Neural progenitor cell (in vitro differentiated cells): Measurements from ENCODE around the gene ANTXRL.
"Not testable (repeated sequence)": the region's sequence is repeated elsewhere in the genome, so short reads cannot be mapped to it uniquely, and the experiment has no call there.

Experiments used
- CTCF ChIP-seq: fragments of 200-600 bp; sonication (generic); IDR thresholded peaks from 2 replicates; pipeline ENCODE4 v1.5.1; 2017; ENCODE audit warnings: antibody characterized with exemption, mild to moderate bottlenecking
- EZH2 ChIP-seq: fragments of 200-600 bp; sonication (generic); IDR thresholded peaks from 2 replicates; pipeline ENCODE4 v1.6.1; 2017; ENCODE audit warnings: antibody characterized with exemption, mild to moderate bottlenecking, moderate library complexity

GRCh38 chr10:46262906-46263560 is 23.8 kb upstream of the ANTXRL start:
- not testable (repeated sequence) for TF ChIP-seq CTCF, EZH2
